Ovary (tissue), 9 donors: Measurements from ENCODE around the gene CDCP1. TPM values are rescaled to one million over a fixed set of nuclear protein-coding genes. Genes with fewer than 3 reads are reported as not detected.

Source experiments
- DNase-seq, 5 donors: peaks; one replicate each; pipeline ENCODE4 v3.0.0-alpha.2; 2019 to 2020
- H3K27ac ChIP-seq, 2 donors: fragments of 200-600 bp; one replicate each; pipeline versions ENCODE4 v1.5.1 to v1.8.0; 2019 to 2022
- H3K27me3 ChIP-seq: fragments of 200-600 bp; one replicate; pipeline ENCODE4 v1.8.0; 2022
- H3K36me3 ChIP-seq: fragments of 200-600 bp; sonication (generic); one replicate; pipeline ENCODE4 v1.5.1; 2019
- H3K4me1 ChIP-seq: one replicate; pipeline ENCODE4 v1.8.1; 2013; ENCODE audit warnings: mild to moderate bottlenecking, moderate library complexity; ENCODE audit not compliant: insufficient read depth
- H3K4me3 ChIP-seq: fragments of 200-600 bp; sonication (generic); one replicate; pipeline ENCODE4 v1.5.1; 2017
- H3K9me3 ChIP-seq, 2 donors: fragments of 200-600 bp in 1 of 2; sonication (generic) in 1 of 2; one replicate each; pipeline versions ENCODE4 v1.5.1 to v1.8.1; 2013 to 2019; ENCODE audit warnings: mild to moderate bottlenecking in 1 of 2, moderate library complexity in 1 of 2
- CTCF ChIP-seq, 3 donors: fragments of 450-650 bp in 2 of 3; fragments of 200-600 bp in 1 of 3; IDR thresholded peaks; one replicate each; pipeline versions ENCODE4 v1.5.1 to v1.8.0; 2016 to 2022; ENCODE audit warnings: antibody characterized with exemption in 3 of 3, mild to moderate bottlenecking in 1 of 3
- EP300 ChIP-seq: sonication (generic); formaldehyde crosslinking; IDR thresholded peaks from one replicate; pipeline ENCODE4 v1.6.1; 2017; ENCODE audit warnings: antibody characterized with exemption
- POLR2A ChIP-seq: fragments of 450-650 bp; IDR thresholded peaks from one replicate; pipeline ENCODE4 v1.6.1; 2017; ENCODE audit warnings: antibody characterized with exemption, mild to moderate bottlenecking, moderate library complexity
- WGBS, 3 donors: extraction: QIAGEN DNeasy Blood & Tissue Kit in 1 of 3; methylation state at CpG; one replicate each; pipeline versions ENCODE4 v1.1.5 to v1.1.7; 2013 to 2017; 5-methylcytosine and 5-hydroxymethylcytosine counted together
- intact Hi-C, 4 donors: fragments of 100-400 bp; cut with DNase I; formaldehyde crosslinking; loops; one replicate each; pipeline versions ENCODE4 v1.11.0 to v1.15.1; 2022 to 2023
- polyA plus RNA-seq, 2 donors: library from polyadenylated mRNA; stranded (reverse); fragments of 200-250 nt in 1 of 2; fragments of 350-450 nt in 1 of 2; fragmentation: Illumina TruSeq in 1 of 2; extraction: RNeasy Lipid Tissue Mini Kit (QIAGEN cat#74804) in 1 of 2; gene quantifications; one replicate each; pipeline ENCODE4 v1.2.3, GENCODE V29; 2013 to 2014
- total RNA-seq, 7 donors: library from RNA; depleted of rRNA in 2 of 7; stranded (reverse); fragments of >200 nt in 2 of 7; fragmentation: NEBNext Ultra II Directional in 3 of 7; extraction: Animal tissue kit (Norgen Biotek cat#: 25700) in 3 of 7; gene quantifications; one replicate each; pipeline versions ENCODE4 v1.1.0 to v1.2.4, GENCODE V29; 2016 to 2023
- donor health status: DM: no; HTN: no; CAD: no; lungs with moderate emphysema.
- donor health status: DM: no; HTN: no; CAD: no.
- donor health status: Bipolar disorder and iron deficiency.
- donor health status: DM: yes; HTN: yes; CAD: no.
- donor health status: DM: no; HTN: no; CAD: no.
- donor health status: DM: yes; HTN: yes; CAD: no.

CDCP1 gene
- total and polyA plus RNA-seq, 9 donors = 0.12 to 14.4 (median 1.7) TPM

GRCh38 chr3:45097296-45097883 is 48.8 kb downstream of the CDCP1 start:
- Histone ChIP-seq H3K27me3 (no peaks in the 10 kb centered on the region), H3K9me3 (no peaks in the 10 kb centered on the region), H3K27ac (no peak overlapping the region), H3K4me3 (no peak overlapping the region), H3K4me1 (no peaks in the 10 kb centered on the region), H3K36me3 (no peaks in the 10 kb centered on the region)
- 54 to 64% (median 55%) methylated on average over 6 of the region's 6 CpGs for WGBS, 3 donors
- DNase-seq = no peak
- intact Hi-C loops = no loop called here
- TF ChIP-seq CTCF (IDR thresholded peaks at IDR 0.05) (no peak), POLR2A (no peak), EP300 (no peak)

- TF ChIP-seq CTCF (IDR thresholded peaks at IDR 0.05) (no peak), EP300 (no peak), POLR2A (no peak)
- Histone ChIP-seq H3K9me3 (no peaks in the 10 kb centered on the region), H3K4me3 (no peak overlapping the region), H3K36me3 (no peaks in the 10 kb centered on the region), H3K27ac (no peak overlapping the region), H3K27me3 (no peaks in the 10 kb centered on the region), H3K4me1 (no peaks in the 10 kb centered on the region)
- WGBS, 3 donors = 73 to 76% (median 73%) methylated on average over 7 of the region's 7 CpGs
- intact Hi-C loops = no loop called here
- DNase-seq = peak in 1 of 5 donors; percentile 50
Measured at GRCh38 chr3:45095916-45096526, 50.2 kb downstream of the CDCP1 start.

- no peak overlapping the region for H3K4me3 ChIP-seq
- H3K9me3 ChIP-seq = no peaks in the 10 kb centered on the region
- no peak for TF ChIP-seq EP300
- H3K36me3 ChIP-seq = no peaks in the 10 kb centered on the region
- H3K27me3 ChIP-seq = no peaks in the 10 kb centered on the region
- no peak for DNase-seq
- H3K4me1 ChIP-seq = no peaks in the 10 kb centered on the region
- H3K27ac ChIP-seq = no peak overlapping the region
- 73 to 82% (median 77%) methylated on average over 8 of the region's 8 CpGs for WGBS, 3 donors
- intact Hi-C loops = no loop called here
Measured at GRCh38 chr3:45093176-45093575, 53.0 kb downstream of the CDCP1 start.

- no peaks in the 10 kb centered on the region for H3K27me3 ChIP-seq
- no peaks in the 10 kb centered on the region for H3K36me3 ChIP-seq
- no peaks in the 10 kb centered on the region for H3K4me1 ChIP-seq
- H3K4me3 ChIP-seq = no peak overlapping the region
- no peaks in the 10 kb centered on the region for H3K9me3 ChIP-seq
- TF ChIP-seq CTCF (IDR thresholded peaks at IDR 0.05) (no peak), POLR2A (no peak), EP300 (no peak)
- WGBS, 3 donors = 6 to 10% (median 6%) methylated on average over 12 of the region's 12 CpGs
- no peak for DNase-seq
- H3K27ac ChIP-seq = no peak overlapping the region
- intact Hi-C loops = no loop called here
Measured at GRCh38 chr3:45092132-45093031, 53.8 kb downstream of the CDCP1 start.
